ENCODE results near the gene HOXA11. TPM values are rescaled to one million over a fixed set of nuclear protein-coding genes. Genes with fewer than 3 reads are reported as not detected.

Gene HOXA11
- total RNA-seq, 2 donors from 2014 or later = 0.28 to 3.7 TPM

DNA sequence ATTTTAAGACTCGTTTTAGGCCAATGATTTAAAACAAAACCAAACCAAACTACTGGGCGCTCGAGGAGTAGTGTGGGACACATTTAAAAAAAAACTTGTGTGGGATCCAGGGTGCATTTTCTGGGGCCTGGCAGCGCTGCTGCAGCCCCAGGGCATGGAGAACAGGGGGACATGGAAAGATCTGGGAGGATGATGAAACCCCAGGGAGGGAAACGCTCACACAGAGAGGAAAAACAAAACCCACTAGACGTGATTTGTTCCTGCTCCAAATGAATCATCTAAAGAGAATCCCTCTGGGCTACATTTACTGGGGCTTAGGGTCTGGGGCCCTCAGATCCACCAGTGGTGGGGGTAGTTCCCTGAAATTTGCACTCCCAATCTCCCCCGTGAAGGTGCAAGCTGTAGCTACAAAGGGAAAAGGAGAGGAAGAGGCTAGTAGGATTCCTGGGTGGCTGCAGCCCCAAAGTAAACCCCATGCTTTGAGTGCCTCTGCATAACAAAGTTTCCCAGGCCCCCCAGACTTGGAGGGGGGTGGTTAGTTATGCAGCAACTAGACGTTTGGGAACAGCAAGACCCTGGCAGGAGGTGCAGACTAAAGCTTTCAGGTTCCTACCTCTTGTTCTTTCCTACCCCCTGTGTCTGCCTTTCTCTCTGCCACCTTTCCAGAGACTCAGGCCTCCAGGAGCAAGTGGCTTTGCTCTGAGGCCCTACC lies 29.4 kb upstream of the HOXA11 start:
- Histone ChIP-seq H3K4me1 (ENCODE audit: control insufficient read depth in 1 of 2, low read depth in 2 of 2) (peaks cover 4 to 15% of the 10 kb centered on the region in 2 donors), H3K36me3 (no peaks in the 10 kb centered on the region), H3K9me3 (no peaks in the 10 kb centered on the region), H3K27ac (no peak overlapping the region), H3K4me3 (no peak overlapping the region), H3K27me3 (replicated peaks; ENCODE audit: insufficient read depth) (peaks cover 6% of the 10 kb centered on the region)
- DNase-seq (ENCODE audit: low spot score) (no peak), ATAC-seq (ENCODE audit: insufficient number of reproducible peaks, low FRiP score, low read depth) (no peak)
- TF ChIP-seq, protein P1, sequence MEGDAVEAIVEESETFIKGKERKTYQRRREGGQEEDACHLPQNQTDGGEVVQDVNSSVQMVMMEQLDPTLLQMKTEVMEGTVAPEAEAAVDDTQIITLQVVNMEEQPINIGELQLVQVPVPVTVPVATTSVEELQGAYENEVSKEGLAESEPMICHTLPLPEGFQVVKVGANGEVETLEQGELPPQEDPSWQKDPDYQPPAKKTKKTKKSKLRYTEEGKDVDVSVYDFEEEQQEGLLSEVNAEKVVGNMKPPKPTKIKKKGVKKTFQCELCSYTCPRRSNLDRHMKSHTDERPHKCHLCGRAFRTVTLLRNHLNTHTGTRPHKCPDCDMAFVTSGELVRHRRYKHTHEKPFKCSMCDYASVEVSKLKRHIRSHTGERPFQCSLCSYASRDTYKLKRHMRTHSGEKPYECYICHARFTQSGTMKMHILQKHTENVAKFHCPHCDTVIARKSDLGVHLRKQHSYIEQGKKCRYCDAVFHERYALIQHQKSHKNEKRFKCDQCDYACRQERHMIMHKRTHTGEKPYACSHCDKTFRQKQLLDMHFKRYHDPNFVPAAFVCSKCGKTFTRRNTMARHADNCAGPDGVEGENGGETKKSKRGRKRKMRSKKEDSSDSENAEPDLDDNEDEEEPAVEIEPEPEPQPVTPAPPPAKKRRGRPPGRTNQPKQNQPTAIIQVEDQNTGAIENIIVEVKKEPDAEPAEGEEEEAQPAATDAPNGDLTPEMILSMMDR (IDR thresholded peaks at IDR 0.05) = no peak

DNA sequence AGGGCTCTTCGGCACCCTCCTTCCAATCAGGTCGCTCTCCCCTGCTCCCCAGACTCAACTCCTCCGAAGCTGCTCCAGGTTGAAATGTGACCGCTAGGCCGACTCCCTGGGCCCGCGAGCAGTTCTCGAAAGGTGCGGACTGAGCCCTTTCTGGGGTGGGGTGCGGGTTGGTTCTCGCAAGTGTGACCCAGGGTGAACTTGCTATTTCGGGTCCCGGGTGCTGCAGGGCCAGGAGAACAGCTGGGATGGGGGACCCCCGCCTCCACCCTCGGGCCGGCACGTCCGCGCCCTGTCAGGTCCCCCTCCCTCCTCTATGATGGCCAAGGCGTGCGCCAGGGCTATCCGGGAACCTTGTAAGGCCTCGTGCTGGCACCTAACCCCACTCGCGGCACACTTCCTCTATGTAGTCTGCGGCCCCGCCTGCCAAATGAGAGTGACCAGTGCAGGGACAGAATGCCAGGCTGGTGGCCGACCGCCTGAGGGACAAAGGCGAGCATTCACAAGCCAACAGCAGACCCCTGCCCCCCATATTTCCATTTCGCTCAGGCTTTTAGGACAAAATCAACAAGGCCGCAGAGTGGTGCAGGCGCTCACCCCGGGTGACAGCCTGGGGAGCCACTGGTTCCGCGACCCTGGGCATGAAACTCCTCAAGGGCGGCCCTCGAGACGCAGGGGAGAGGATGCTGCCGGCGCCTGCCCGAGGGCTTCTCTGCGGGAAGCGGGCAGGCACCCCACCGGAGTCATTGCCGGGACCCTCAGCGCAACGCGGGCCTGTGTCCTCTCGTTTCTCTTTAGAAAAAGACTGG lies 28.6 kb upstream of the HOXA11 start:
- peaks cover 4 to 15% of the 10 kb centered on the region in 2 donors for H3K4me1 ChIP-seq (ENCODE audit: control insufficient read depth in 1 of 2, low read depth in 2 of 2)
- no peak for ATAC-seq (ENCODE audit: insufficient number of reproducible peaks, low FRiP score, low read depth)
- no peak overlapping the region for H3K4me3 ChIP-seq
- TF ChIP-seq, protein P1 (IDR thresholded peaks at IDR 0.05) = no peak
- no peaks in the 10 kb centered on the region for H3K9me3 ChIP-seq
- no peaks in the 10 kb centered on the region for H3K36me3 ChIP-seq
- H3K27ac ChIP-seq = no peak overlapping the region
- DNase-seq (ENCODE audit: low spot score) = no peak
- peaks cover 6% of the 10 kb centered on the region for H3K27me3 ChIP-seq (replicated peaks; ENCODE audit: insufficient read depth)

DNA sequence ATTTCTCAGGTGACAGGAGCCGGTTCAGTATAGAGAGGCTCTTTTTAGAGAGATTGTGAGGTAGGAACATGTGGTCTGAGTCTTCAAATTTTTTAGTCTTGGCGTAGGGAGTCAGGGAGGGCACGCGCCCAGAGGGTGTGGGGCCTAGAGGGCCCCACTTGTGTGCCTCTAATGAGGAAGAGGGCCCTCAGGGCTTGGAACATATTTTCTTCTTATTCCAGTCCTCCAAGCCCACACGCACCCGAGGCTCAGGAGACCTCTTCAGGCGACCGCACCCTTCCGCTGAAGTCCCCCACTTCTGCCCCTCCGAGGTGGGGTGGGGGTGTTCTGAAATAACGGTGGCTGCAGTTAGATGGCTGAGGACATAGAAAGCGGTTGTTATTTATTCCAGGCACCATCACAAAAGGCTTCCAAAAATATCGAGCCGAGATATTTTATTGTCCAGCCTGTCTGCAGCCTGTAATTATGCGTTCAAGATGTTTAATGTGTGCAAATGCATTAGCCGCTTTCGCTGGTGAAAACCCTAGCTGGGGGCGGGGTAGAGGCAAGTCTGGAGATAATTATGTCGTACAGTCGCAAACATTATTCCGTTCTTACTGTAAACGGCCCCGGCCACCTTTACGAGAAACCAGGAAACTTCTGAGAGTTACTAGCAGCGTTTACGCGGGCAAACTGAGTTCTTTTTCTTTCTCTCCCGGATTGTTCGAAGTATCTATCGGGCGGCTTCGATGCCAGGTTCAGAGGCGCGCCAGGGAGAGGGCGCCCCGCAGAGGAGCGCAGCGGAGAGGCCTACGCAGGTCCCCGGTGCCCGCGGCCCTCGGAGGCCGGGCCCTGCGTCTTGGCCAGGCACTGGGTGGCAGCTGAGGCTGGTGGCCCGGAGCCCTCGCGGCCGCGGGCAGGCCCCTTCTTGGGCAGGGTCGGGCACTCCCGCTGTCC lies 27.7 kb upstream of the HOXA11 start:
- TF ChIP-seq, protein P1 (IDR thresholded peaks at IDR 0.05) = no peak
- Histone ChIP-seq H3K27me3 (replicated peaks; ENCODE audit: insufficient read depth) (peaks cover 6% of the 10 kb centered on the region), H3K36me3 (no peaks in the 10 kb centered on the region), H3K27ac (no peak overlapping the region), H3K9me3 (no peaks in the 10 kb centered on the region), H3K4me3 (no peak overlapping the region), H3K4me1 (ENCODE audit: control insufficient read depth in 1 of 2, low read depth in 2 of 2) (peaks cover 4 to 15% of the 10 kb centered on the region in 2 donors)
- no peak for ATAC-seq (ENCODE audit: insufficient number of reproducible peaks, low FRiP score, low read depth)
- no peak for DNase-seq (ENCODE audit: low spot score)

DNA sequence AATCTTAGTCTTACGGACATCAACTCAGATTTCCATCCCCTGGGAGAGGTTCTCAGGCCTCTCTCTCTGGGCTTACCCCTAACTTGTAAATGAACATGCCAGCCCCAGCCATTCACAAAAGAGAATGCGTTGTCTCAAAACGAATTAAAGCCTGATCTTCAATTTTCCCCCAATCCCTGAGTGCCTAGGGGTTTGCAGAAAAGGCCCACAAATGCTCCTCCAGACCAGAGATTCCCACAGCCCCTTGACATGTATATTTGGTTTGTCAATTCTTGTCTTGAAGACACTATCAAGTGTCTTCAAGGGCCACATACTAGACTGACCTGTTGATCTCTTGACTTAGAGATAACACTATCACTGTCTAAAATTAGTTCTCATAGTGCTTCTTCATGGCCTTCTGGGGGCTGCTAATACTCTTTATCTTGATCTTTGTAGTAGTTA lies 26.8 kb upstream of the HOXA11 start:
- ATAC-seq (ENCODE audit: insufficient number of reproducible peaks, low FRiP score, low read depth) = no peak
- DNase-seq (ENCODE audit: low spot score) = no peak
- TF ChIP-seq, protein P1 (IDR thresholded peaks at IDR 0.05) = no peak
- Histone ChIP-seq H3K36me3 (no peaks in the 10 kb centered on the region), H3K27me3 (replicated peaks; ENCODE audit: insufficient read depth) (peaks cover 6% of the 10 kb centered on the region), H3K4me1 (ENCODE audit: control insufficient read depth in 1 of 2, low read depth in 2 of 2) (peaks cover 4 to 15% of the 10 kb centered on the region in 2 donors), H3K4me3 (no peak overlapping the region), H3K27ac (no peak overlapping the region), H3K9me3 (no peaks in the 10 kb centered on the region)

All from thoracic aorta (tissue), 2 donors.